Epithelial cell of esophagus (primary cell): ENCODE results near the gene TRPT1.

Source experiments
- DNase-seq: peaks from one replicate; pipeline ENCODE4 v3.0.0; 2010; ENCODE audit warnings: low read depth
- H3K4me3 ChIP-seq: 2 replicates; pipeline ENCODE4 v1.5.1; 2011; ENCODE audit warnings: mild to moderate bottlenecking, low read length, control low read depth
- TF ChIP-seq, protein P1 (sequence below): IDR thresholded peaks from 2 replicates; pipeline ENCODE4 v1.5.1; 2011; ENCODE audit warnings: low read depth, mild to moderate bottlenecking, low read length, control low read depth, inconsistent platforms; ENCODE audit not compliant: insufficient read depth; ENCODE audit errors: missing control alignments

TRPT1 gene

DNA sequence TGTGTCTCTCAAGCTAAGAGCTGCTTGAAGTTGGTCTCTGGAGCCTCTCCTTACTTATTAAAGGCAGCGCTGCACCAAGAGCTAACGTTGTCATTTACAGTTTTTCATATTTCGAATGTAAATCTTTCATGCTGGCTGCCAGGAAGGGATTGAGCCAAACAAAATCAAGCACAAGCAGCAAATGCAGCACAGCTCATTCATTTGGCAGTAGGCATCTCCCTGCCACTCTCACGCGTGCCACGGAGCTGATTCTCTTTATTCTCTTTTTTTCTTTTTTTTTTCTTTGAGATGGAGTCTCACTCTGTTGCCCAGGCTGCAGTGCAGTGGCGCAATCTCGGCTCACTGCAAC lies 7.0 kb upstream of the TRPT1 start:
- DNase-seq: no peak
- no peak overlapping the region for H3K4me3 ChIP-seq
- TF ChIP-seq, protein P1, sequence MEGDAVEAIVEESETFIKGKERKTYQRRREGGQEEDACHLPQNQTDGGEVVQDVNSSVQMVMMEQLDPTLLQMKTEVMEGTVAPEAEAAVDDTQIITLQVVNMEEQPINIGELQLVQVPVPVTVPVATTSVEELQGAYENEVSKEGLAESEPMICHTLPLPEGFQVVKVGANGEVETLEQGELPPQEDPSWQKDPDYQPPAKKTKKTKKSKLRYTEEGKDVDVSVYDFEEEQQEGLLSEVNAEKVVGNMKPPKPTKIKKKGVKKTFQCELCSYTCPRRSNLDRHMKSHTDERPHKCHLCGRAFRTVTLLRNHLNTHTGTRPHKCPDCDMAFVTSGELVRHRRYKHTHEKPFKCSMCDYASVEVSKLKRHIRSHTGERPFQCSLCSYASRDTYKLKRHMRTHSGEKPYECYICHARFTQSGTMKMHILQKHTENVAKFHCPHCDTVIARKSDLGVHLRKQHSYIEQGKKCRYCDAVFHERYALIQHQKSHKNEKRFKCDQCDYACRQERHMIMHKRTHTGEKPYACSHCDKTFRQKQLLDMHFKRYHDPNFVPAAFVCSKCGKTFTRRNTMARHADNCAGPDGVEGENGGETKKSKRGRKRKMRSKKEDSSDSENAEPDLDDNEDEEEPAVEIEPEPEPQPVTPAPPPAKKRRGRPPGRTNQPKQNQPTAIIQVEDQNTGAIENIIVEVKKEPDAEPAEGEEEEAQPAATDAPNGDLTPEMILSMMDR: no peak

DNA sequence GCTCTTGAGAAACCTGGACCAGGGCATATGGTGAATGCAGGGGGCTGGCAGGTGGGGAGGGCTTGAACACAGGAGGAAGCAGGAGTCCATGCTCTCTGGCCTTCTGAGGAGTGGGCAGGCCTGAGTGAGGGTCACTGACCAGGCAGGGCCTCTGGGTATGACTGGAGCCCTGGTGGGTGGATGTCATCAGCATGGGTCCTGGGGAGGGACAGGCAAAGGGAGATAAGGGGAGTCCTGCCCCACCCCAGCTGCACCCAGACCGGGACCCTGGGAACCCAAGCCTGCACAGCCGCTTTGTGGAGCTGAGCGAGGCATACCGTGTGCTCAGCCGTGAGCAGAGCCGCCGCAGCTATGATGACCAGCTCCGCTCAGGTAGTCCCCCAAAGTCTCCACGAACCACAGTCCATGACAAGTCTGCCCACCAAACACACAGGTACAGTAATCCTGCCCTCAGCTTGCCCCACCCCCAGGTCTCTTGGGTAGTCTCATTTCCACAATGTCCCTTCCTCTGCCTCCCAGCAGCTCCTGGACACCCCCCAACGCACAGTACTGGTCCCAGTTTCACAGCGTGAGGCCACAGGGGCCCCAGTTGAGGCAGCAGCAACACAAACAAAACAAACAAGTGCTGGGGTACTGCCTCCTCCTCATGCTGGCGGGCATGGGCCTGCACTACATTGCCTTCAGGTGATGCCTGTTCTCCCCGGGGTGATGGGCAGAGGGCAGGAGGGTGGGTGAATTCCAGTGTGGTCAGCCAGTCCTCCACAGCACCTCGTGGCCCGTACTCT lies 6.4 kb upstream of the TRPT1 start:
- no peak overlapping the region for H3K4me3 ChIP-seq
- no peak for DNase-seq
- TF ChIP-seq, protein P1: no peak

DNA sequence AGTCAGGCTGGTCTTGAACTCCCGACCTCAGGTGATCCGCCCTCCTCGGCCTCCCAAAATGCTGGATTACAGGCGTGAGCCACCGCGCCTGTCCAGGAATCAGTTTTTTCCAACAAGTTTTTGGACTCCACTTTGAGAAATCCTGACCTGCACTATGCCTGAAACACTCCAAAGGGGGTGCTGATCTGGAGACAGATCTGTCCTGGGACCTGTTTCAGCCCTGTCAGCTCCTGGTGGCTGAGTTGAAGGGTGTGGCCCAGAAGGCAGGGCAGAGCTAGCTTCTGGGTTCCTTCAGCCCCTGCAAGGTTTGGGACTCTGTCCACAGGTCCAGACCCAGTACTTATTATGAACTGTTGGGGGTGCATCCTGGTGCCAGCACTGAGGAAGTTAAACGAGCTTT lies 5.6 kb upstream of the TRPT1 start:
- H3K4me3 ChIP-seq: no peak overlapping the region
- no peak for DNase-seq
- TF ChIP-seq, protein P1: no peak

DNA sequence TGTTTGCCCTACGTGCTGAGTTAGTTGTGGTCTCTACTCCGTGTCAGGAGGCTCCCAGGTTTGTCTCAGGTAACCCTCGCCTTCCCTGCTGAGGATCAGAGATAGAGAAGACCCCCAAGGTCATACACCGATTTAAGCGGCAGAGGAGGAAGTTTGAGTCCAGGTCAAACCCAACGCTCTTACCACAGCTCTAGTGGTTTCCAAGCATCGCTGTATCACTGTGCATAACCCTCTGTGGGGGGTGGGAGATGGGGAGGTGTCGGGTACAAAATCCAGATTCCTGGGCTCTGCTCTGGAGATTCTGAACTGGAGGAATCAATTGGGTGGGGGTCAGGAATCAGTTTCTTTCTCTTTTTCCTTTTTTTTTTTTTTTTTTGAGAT lies 5.0 kb upstream of the TRPT1 start:
- no peak for DNase-seq
- TF ChIP-seq, protein P1: no peak
- peak overlapping the region; percentile 80 for H3K4me3 ChIP-seq

DNA sequence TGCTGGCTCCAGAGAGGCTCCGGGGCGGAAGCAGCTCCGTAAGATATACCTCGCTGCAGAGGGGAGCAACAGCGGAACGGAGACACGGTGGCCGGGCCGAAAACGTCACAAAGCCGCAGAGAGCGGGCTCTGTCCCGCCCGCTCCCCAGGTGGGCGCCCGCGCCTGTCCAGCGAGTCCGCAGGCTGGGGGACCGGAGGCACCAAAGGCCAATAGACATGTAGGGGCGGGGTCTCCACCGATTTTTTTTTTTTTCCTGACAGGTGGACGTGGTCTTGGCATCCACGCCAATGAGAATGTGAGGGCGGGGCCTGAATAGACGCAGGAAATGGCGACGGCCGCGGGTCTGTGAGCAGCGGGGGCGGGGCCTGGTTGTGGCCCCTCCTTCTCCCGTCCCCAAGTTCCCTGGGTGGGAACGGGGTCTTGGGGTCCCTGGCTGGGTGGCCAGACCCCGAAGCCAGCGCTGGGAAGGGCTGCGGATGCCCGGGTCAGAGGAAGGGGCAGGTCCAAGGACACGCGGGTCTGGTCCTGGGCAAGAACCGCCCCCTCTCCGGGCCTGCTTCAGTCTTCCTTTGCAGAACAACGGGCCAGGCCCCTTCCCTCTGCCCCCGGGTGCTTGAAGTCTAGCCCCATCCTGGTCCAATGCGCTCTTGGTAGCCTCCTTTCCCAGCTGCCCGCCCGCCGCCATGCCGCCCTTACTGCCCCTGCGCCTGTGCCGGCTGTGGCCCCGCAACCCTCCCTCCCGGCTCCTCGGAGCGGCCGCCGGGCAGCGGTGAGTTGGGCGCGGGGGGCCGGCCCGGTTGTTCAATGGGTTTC lies 4.4 kb upstream of the TRPT1 start, which contains the start of gene DNAJC4:
Gene DNAJC4, plus strand, starts transcription at position 378 of the 814 bp plus-strand sequence. Its CDS starts 307 bp downstream, at position 685.
- peak; percentile 92 for DNase-seq
- TF ChIP-seq, protein P1: no peak
- H3K4me3 ChIP-seq: peak within 1 kb of the TSS; percentile 80

DNA sequence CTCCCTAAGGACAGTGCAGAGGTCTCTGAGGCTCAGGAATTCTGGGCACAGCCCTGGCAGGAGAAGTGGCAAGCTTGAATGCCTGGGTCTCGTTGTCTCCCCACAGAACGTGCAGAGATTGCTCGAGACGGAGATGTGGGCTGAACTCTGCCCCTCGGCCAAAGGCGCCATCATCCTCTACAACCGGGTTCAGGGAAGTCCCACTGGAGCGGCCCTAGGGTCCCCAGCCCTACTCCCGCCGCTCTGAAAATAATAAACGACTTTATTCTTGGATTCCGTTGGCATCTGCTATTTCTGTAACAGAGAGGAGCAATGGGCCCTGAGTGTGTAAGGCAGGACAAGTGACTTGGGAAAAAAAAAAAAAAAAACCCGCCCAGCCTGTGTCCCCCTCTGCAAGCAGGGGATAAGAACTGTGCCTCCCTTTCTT lies 3.8 kb upstream of the TRPT1 start:
- peak overlapping the region; percentile 80 for H3K4me3 ChIP-seq
- no peak for DNase-seq
- TF ChIP-seq, protein P1: no peak
